Neural progenitor cell (in vitro differentiated cells): ENCODE measurements around the gene NDUFA11. TPM values are rescaled to one million over a fixed set of nuclear protein-coding genes. Genes with fewer than 3 reads are reported as not detected.
A peak's percentile ranks its signal among the peaks of the same experiment; 100 is the strongest.

Experiments
- DNase-seq: peaks from one replicate; pipeline ENCODE4 v3.0.0-alpha.2; 2016; ENCODE audit warnings: low spot score
- H2AFZ ChIP-seq: fragments of 200-600 bp; sonication (generic); replicated peaks from 2 replicates; pipeline ENCODE4 v1.6.1; 2016; ENCODE audit warnings: antibody characterized with exemption
- H3F3A ChIP-seq: fragments of 200-600 bp; sonication (generic); 2 replicates; pipeline ENCODE4 v1.6.1; 2016; ENCODE audit warnings: antibody characterized with exemption, low read depth
- H3K27ac ChIP-seq: fragments of 200-600 bp; sonication (generic); 2 replicates; pipeline ENCODE4 v1.5.1; 2016; ENCODE audit warnings: mild to moderate bottlenecking
- H3K27me3 ChIP-seq: fragments of 200-600 bp; sonication (generic); 2 replicates; pipeline ENCODE4 v1.6.1; 2016; ENCODE audit warnings: mild to moderate bottlenecking, moderate library complexity
- H3K36me3 ChIP-seq: fragments of 200-600 bp; sonication (generic); 2 replicates; pipeline ENCODE4 v1.5.1; 2016
- H3K4me1 ChIP-seq: fragments of 200-600 bp; sonication (generic); 2 replicates; pipeline ENCODE4 v1.6.1; 2016; ENCODE audit warnings: mixed run types
- H3K4me2 ChIP-seq: fragments of 200-600 bp; sonication (generic); 2 replicates; pipeline ENCODE4 v1.6.1; 2016
- H3K4me3 ChIP-seq: fragments of 200-600 bp; sonication (generic); 2 replicates; pipeline ENCODE4 v1.5.1; 2016
- H3K79me2 ChIP-seq: fragments of 200-600 bp; sonication (generic); 2 replicates; pipeline ENCODE4 v1.6.1; 2016; ENCODE audit warnings: low read depth
- H3K9ac ChIP-seq: fragments of 200-600 bp; sonication (generic); 2 replicates; pipeline ENCODE4 v1.6.1; 2016
- H3K9me3 ChIP-seq: fragments of 200-600 bp; sonication (generic); 2 replicates; pipeline ENCODE4 v1.5.1; 2016; ENCODE audit warnings: low read depth
- H4K20me1 ChIP-seq: fragments of 200-600 bp; sonication (generic); 2 replicates; pipeline ENCODE4 v1.6.1; 2016; ENCODE audit warnings: low read depth
- H3K27ac Mint-ChIP-seq: 3 replicates; pipeline ENCODE4 v1.8.0; 2021; ENCODE audit warnings: mixed read lengths
- H3K27me3 Mint-ChIP-seq: 2 replicates; pipeline ENCODE4 v1.8.0; 2022; ENCODE audit warnings: low read depth, mild to moderate bottlenecking, inconsistent platforms, moderate library complexity, mixed read lengths; ENCODE audit not compliant: insufficient read depth
- H3K36me3 Mint-ChIP-seq: 3 replicates; pipeline ENCODE4 v1.8.0; 2021; ENCODE audit warnings: mixed read lengths
- H3K4me1 Mint-ChIP-seq: 3 replicates; pipeline ENCODE4 v1.8.0; 2021; ENCODE audit warnings: mixed read lengths
- H3K4me3 Mint-ChIP-seq: 3 replicates; pipeline ENCODE4 v1.8.0; 2021; ENCODE audit warnings: mild to moderate bottlenecking, moderate library complexity, mixed read lengths
- H3K9me3 Mint-ChIP-seq: 3 replicates; pipeline ENCODE4 v1.8.0; 2020; ENCODE audit warnings: mixed read lengths
- CTCF ChIP-seq: fragments of 200-600 bp; sonication (generic); IDR thresholded peaks from 2 replicates; pipeline ENCODE4 v1.5.1; 2017; ENCODE audit warnings: antibody characterized with exemption, mild to moderate bottlenecking
- EZH2 ChIP-seq: fragments of 200-600 bp; sonication (generic); IDR thresholded peaks from 2 replicates; pipeline ENCODE4 v1.6.1; 2017; ENCODE audit warnings: antibody characterized with exemption, mild to moderate bottlenecking, moderate library complexity
- EZH2phosphoT487 ChIP-seq: fragments of 200-600 bp; sonication (generic); IDR thresholded peaks from 2 replicates; pipeline ENCODE4 v1.6.1; 2017; ENCODE audit warnings: antibody characterized with exemption
- total RNA-seq: library from RNA; depleted of rRNA; stranded (reverse); fragments of >200 nt; gene quantifications from 2 replicates; pipeline ENCODE4 v1.2.3, GENCODE V29; 2015; ENCODE audit warnings: low replicate concordance

The NDUFA11 gene
- total RNA-seq, 1 donor from 2014 or later = 102 TPM

- H3K4me1 ChIP-seq = peaks cover 14% of the 10 kb centered on the region
- peaks cover 98% of the 10 kb centered on the region for H4K20me1 ChIP-seq
- H3K9me3 Mint-ChIP-seq = no peaks in the 10 kb centered on the region
- H3K9me3 ChIP-seq = no peaks in the 10 kb centered on the region
- no peaks in the 10 kb centered on the region for H3K27me3 ChIP-seq
- H2AFZ ChIP-seq = no peak overlapping the region
- H3K4me3 ChIP-seq = no peak overlapping the region
- H3K4me2 ChIP-seq = no peak overlapping the region
- H3K27ac ChIP-seq = no peak overlapping the region
- TF ChIP-seq CTCF (no peak), EZH2 (no peak), EZH2phosphoT487 (no peak)
- no peak for DNase-seq
- peaks cover 26% of the 10 kb centered on the region for H3K36me3 Mint-ChIP-seq
- no peak overlapping the region for H3K4me3 Mint-ChIP-seq
- no peak overlapping the region for H3K9ac ChIP-seq
- no peaks in the 10 kb centered on the region for H3K27me3 Mint-ChIP-seq
- peaks cover 3% of the 10 kb centered on the region for H3F3A ChIP-seq
- no peaks in the 10 kb centered on the region for H3K36me3 ChIP-seq
- peaks cover 49% of the 10 kb centered on the region for H3K4me1 Mint-ChIP-seq
- peak overlapping the region; percentile 96 for H3K27ac Mint-ChIP-seq
- peaks cover 69% of the 10 kb centered on the region for H3K79me2 ChIP-seq
These were observed 39.5 kb upstream of the NDUFA11 start for GRCh38 chr19:5943045-5943444.

GRCh38 chr19:5941673-5942072, 38.1 kb upstream of the NDUFA11 start:
- Mint-ChIP-seq H3K9me3 (no peaks in the 10 kb centered on the region), H3K4me1 (peaks cover 42% of the 10 kb centered on the region), H3K4me3 (no peak overlapping the region), H3K27ac (peak overlapping the region; percentile 91), H3K27me3 (no peaks in the 10 kb centered on the region), H3K36me3 (peaks cover 26% of the 10 kb centered on the region)
- no peak for DNase-seq
- TF ChIP-seq CTCF (no peak), EZH2 (no peak)
- no peaks in the 10 kb centered on the region for H3K27me3 ChIP-seq
- peaks cover 62% of the 10 kb centered on the region for H3K79me2 ChIP-seq
- peaks cover 96% of the 10 kb centered on the region for H4K20me1 ChIP-seq
- no peak overlapping the region for H3K4me2 ChIP-seq
- H3K36me3 ChIP-seq = no peaks in the 10 kb centered on the region
- peaks cover 5% of the 10 kb centered on the region for H3K4me1 ChIP-seq
- H3K9me3 ChIP-seq = no peaks in the 10 kb centered on the region
- H3F3A ChIP-seq = no peaks in the 10 kb centered on the region
- H3K9ac ChIP-seq = no peak overlapping the region
- no peak overlapping the region for H3K4me3 ChIP-seq
- H3K27ac ChIP-seq = no peak overlapping the region
- no peak overlapping the region for H2AFZ ChIP-seq

GRCh38 chr19:5940260-5941208, 36.9 kb upstream of the NDUFA11 start:
- Histone ChIP-seq H3K4me1 (peaks cover 5% of the 10 kb centered on the region), H3K79me2 (peaks cover 61% of the 10 kb centered on the region), H3K27me3 (no peaks in the 10 kb centered on the region), H2AFZ (no peak overlapping the region), H3F3A (no peaks in the 10 kb centered on the region), H3K27ac (no peak overlapping the region), H3K9ac (no peak overlapping the region), H3K4me2 (no peak overlapping the region), H3K9me3 (no peaks in the 10 kb centered on the region), H3K36me3 (no peaks in the 10 kb centered on the region), H4K20me1 (peaks cover 90% of the 10 kb centered on the region), H3K4me3 (no peak overlapping the region)
- H3K27me3 Mint-ChIP-seq = no peaks in the 10 kb centered on the region
- peak overlapping the region; percentile 91 for H3K27ac Mint-ChIP-seq
- no peak overlapping the region for H3K4me3 Mint-ChIP-seq
- peaks cover 31% of the 10 kb centered on the region for H3K36me3 Mint-ChIP-seq
- no peak for DNase-seq
- H3K4me1 Mint-ChIP-seq = peaks cover 40% of the 10 kb centered on the region
- no peak for TF ChIP-seq CTCF
- TF ChIP-seq EZH2 = no peak
- no peaks in the 10 kb centered on the region for H3K9me3 Mint-ChIP-seq
